HepG2 (cell line): ENCODE results near the gene NR2F1-AS1.

Experiments used
- EHMT2 ChIP-seq: fragments of 200-600 bp; sonication (generic); IDR thresholded peaks from 2 replicates; pipeline ENCODE4 v1.7.0; 2017; ENCODE audit warnings: antibody characterized with exemption, low read depth, low read length, borderline replicate concordance
- EZH2 ChIP-seq: conservative IDR thresholded peaks from 2 replicates; pipeline ENCODE4 v1.6.1; 2012; ENCODE audit warnings: mild to moderate bottlenecking, low read depth, low read length, moderate library complexity
- HNF4G ChIP-seq, 2 experiments: sonication (generic) in 1 of 2; formaldehyde crosslinking in 1 of 2; IDR thresholded peaks; 2 replicates each; pipeline versions ENCODE4 v1.4.0 to v1.6.1; 2011 to 2020; ENCODE audit warnings: borderline replicate concordance in 2 of 2, low read depth in 2 of 2, mild to moderate bottlenecking in 2 of 2, low read length in 1 of 2, missing genetic modification reagents in 1 of 2, moderate library complexity in 1 of 2
- POLR2AphosphoS5 ChIP-seq: IDR thresholded peaks from 2 replicates; pipeline ENCODE4 v1.6.1; 2012; ENCODE audit warnings: low read depth, low read length
- ZEB1 ChIP-seq: IDR thresholded peaks from 2 replicates; pipeline ENCODE4 v1.6.1; 2012; ENCODE audit warnings: mild to moderate bottlenecking, low read depth, inconsistent platforms; ENCODE audit not compliant: insufficient replicate concordance
- ZNF766 ChIP-seq: sonication (generic); formaldehyde crosslinking; IDR thresholded peaks from 2 replicates; pipeline ENCODE4 v1.5.0; 2020; ENCODE audit warnings: missing genetic modification reagents, borderline replicate concordance
- ZNF879 ChIP-seq: sonication (generic); formaldehyde crosslinking; IDR thresholded peaks from 2 replicates; pipeline ENCODE4 v1.8.1; 2023; ENCODE audit warnings: missing genetic modification reagents
- TF ChIP-seq, protein P1 (sequence below): sonication (generic); formaldehyde crosslinking; IDR thresholded peaks from 2 replicates; pipeline ENCODE4 v1.4.0; 2020; ENCODE audit warnings: mild to moderate bottlenecking, missing genetic modification reagents
- TF ChIP-seq, protein P2 (sequence below): sonication (generic); formaldehyde crosslinking; IDR thresholded peaks from 2 replicates; pipeline ENCODE4 v1.4.0; 2020; ENCODE audit warnings: missing genetic modification reagents
- TF ChIP-seq, protein P3 (sequence below): IDR thresholded peaks from 2 replicates; pipeline ENCODE4 v1.6.1; 2016; ENCODE audit warnings: low read depth, borderline replicate concordance

DNA sequence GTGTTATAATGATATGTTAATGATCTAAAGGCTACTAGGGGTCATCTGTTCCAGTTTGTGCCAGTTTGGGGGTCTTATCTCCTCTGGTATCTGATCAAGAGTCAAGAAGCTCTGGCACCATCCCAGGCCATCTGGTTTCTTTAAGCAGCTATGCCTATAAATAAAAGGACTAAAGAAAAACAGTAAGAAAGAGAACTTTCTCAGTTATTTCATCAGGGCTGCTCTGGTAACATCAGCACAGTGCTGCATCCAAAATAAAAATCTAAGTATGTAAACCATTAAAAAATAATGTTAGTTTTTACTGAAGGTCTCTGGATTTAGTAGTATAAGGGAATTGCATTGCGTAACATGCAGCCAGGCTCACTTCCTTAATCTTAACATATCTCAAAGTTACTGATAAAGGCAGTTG, 185.0 kb downstream of the NR2F1-AS1 start:
- TF ChIP-seq POLR2AphosphoS5 (no peak), ZNF879 (CRISPR knock-in tag) (no peak), HNF4G (IDR thresholded peaks at IDR 0.05; ENCODE audit: borderline replicate concordance, low read depth, low read length) (no peak), HNF4G (CRISPR knock-in tag; IDR thresholded peaks at IDR 0.05; ENCODE audit: borderline replicate concordance, low read depth) (no peak), ZNF766 (CRISPR knock-in tag) (no peak), EZH2 (no peak), ZEB1 (no peak), EHMT2 (no peak)
- TF ChIP-seq, protein P1, sequence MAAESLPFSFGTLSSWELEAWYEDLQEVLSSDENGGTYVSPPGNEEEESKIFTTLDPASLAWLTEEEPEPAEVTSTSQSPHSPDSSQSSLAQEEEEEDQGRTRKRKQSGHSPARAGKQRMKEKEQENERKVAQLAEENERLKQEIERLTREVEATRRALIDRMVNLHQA (CRISPR knock-in tag): no peak
- TF ChIP-seq, protein P2, sequence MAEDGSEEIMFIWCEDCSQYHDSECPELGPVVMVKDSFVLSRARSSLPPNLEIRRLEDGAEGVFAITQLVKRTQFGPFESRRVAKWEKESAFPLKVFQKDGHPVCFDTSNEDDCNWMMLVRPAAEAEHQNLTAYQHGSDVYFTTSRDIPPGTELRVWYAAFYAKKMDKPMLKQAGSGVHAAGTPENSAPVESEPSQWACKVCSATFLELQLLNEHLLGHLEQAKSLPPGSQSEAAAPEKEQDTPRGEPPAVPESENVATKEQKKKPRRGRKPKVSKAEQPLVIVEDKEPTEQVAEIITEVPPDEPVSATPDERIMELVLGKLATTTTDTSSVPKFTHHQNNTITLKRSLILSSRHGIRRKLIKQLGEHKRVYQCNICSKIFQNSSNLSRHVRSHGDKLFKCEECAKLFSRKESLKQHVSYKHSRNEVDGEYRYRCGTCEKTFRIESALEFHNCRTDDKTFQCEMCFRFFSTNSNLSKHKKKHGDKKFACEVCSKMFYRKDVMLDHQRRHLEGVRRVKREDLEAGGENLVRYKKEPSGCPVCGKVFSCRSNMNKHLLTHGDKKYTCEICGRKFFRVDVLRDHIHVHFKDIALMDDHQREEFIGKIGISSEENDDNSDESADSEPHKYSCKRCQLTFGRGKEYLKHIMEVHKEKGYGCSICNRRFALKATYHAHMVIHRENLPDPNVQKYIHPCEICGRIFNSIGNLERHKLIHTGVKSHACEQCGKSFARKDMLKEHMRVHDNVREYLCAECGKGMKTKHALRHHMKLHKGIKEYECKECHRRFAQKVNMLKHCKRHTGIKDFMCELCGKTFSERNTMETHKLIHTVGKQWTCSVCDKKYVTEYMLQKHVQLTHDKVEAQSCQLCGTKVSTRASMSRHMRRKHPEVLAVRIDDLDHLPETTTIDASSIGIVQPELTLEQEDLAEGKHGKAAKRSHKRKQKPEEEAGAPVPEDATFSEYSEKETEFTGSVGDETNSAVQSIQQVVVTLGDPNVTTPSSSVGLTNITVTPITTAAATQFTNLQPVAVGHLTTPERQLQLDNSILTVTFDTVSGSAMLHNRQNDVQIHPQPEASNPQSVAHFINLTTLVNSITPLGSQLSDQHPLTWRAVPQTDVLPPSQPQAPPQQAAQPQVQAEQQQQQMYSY (CRISPR knock-in tag): no peak
- TF ChIP-seq, protein P3, sequence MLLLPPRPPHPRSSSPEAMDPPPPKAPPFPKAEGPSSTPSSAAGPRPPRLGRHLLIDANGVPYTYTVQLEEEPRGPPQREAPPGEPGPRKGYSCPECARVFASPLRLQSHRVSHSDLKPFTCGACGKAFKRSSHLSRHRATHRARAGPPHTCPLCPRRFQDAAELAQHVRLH: no peak
